DOHH2 (cell line): Measurements from ENCODE around the gene PMCH.

Experiments used
- EZH2phosphoT487 ChIP-seq: fragments of 200-600 bp; sonication (generic); IDR thresholded peaks from 2 replicates; pipeline ENCODE4 v1.6.1; 2017; ENCODE audit warnings: borderline replicate concordance, mild to moderate bottlenecking, antibody characterized with exemption, low read length, moderate library complexity, mixed read lengths
- TF ChIP-seq, protein P1 (sequence below): fragments of 200-600 bp; sonication (generic); IDR thresholded peaks from one replicate; pipeline ENCODE4 v1.5.1; 2014; ENCODE audit warnings: antibody characterized with exemption, mild to moderate bottlenecking, low read depth, low read length; ENCODE audit not compliant: poor library complexity, severe bottlenecking

DNA sequence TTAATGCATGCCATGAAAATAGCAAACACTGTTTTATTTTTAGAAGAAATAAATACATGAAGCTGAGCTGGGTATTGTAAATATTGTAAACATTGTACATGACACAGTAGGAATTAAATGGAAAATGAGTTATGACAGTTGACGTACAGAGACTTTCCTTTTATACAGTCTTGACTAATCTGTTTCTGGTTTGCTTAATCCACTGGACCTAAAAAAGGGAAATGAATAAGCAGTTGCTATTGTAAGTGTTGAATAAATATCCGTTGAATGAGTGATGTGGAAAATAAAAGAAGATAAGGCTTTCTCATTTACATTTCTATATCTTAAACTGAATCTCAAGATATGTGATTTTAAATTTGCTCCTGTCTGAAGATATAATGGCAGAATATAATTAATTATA is 15.0 kb downstream of the PMCH start:
- TF ChIP-seq, protein P1, sequence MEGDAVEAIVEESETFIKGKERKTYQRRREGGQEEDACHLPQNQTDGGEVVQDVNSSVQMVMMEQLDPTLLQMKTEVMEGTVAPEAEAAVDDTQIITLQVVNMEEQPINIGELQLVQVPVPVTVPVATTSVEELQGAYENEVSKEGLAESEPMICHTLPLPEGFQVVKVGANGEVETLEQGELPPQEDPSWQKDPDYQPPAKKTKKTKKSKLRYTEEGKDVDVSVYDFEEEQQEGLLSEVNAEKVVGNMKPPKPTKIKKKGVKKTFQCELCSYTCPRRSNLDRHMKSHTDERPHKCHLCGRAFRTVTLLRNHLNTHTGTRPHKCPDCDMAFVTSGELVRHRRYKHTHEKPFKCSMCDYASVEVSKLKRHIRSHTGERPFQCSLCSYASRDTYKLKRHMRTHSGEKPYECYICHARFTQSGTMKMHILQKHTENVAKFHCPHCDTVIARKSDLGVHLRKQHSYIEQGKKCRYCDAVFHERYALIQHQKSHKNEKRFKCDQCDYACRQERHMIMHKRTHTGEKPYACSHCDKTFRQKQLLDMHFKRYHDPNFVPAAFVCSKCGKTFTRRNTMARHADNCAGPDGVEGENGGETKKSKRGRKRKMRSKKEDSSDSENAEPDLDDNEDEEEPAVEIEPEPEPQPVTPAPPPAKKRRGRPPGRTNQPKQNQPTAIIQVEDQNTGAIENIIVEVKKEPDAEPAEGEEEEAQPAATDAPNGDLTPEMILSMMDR, result no peak
- TF ChIP-seq EZH2phosphoT487, result no peak
